PC-3 (cell line): ENCODE measurements around the gene TMEM45A. TPM values are rescaled to one million over a fixed set of nuclear protein-coding genes. Genes with fewer than 3 reads are reported as not detected.

Experiments used
- ATAC-seq: fragments of 200-7000 bp; cut with Tn5 transposase; 2 replicates; pipeline ENCODE4 v1.9.1; 2020; ENCODE audit warnings: mild to moderate bottlenecking, moderate library complexity
- BruUV-seq: library from RNA; stranded (reverse); fragments of 400-500 nt; replicated peaks from 2 replicates; lab custom pipeline; 2021; lab: Mats Ljungman, UMichigan
- CTCF ChIA-PET: fragments of 300-600 bp; sonication (Branson Sonifier 250); formaldehyde crosslinking; loops from one replicate; lab custom pipeline; 2022; ENCODE audit warnings: antibody characterized with exemption; lab: Charles Lee
- POLR2A ChIA-PET: fragments of 300-600 bp; sonication (Branson Sonifier 250); formaldehyde crosslinking; loops from one replicate; lab custom pipeline; 2022; ENCODE audit warnings: antibody characterized with exemption; ENCODE audit not compliant: unreplicated experiment; lab: Charles Lee
- DNase-seq: peaks from one replicate; pipeline ENCODE4 v3.0.0-alpha.2; 2015
- H2AFZ ChIP-seq: fragments of 300-600 bp; sonication (generic); 2 replicates; pipeline ENCODE4 v1.6.0; 2016; ENCODE audit warnings: antibody characterized with exemption, low read length
- H3F3A ChIP-seq: fragments of 300-600 bp; sonication (generic); one replicate; pipeline ENCODE4 v1.6.0; 2017; ENCODE audit warnings: antibody characterized with exemption, low read length, control low read depth, mild to moderate bottlenecking; ENCODE audit not compliant: unreplicated experiment
- H3K27ac ChIP-seq: fragments of 300-600 bp; sonication (generic); 2 replicates; pipeline ENCODE4 v1.5.1; 2016; ENCODE audit warnings: mild to moderate bottlenecking, low read length
- H3K27me3 ChIP-seq: fragments of 300-600 bp; sonication (generic); 2 replicates; pipeline ENCODE4 v1.6.1; 2016; ENCODE audit warnings: low read length, mixed read lengths
- H3K36me3 ChIP-seq: fragments of 300-600 bp; sonication (generic); 2 replicates; pipeline ENCODE4 v1.6.1; 2016; ENCODE audit warnings: low read depth, mixed run types, low read length, mixed read lengths
- H3K4me1 ChIP-seq: fragments of 300-600 bp; sonication (generic); 2 replicates; pipeline ENCODE4 v1.5.1; 2016; ENCODE audit warnings: low read length; ENCODE audit not compliant: insufficient read depth
- H3K4me2 ChIP-seq: fragments of 300-600 bp; sonication (generic); 2 replicates; pipeline ENCODE4 v1.6.0; 2016; ENCODE audit warnings: low read length
- H3K4me3 ChIP-seq: fragments of 300-600 bp; sonication (generic); 2 replicates; pipeline ENCODE4 v1.5.1; 2016; ENCODE audit warnings: mild to moderate bottlenecking, low read length, mixed read lengths
- H3K79me2 ChIP-seq: fragments of 300-600 bp; sonication (generic); 2 replicates; pipeline ENCODE4 v1.6.1; 2017; ENCODE audit warnings: low read length, mixed read lengths
- H3K9ac ChIP-seq: fragments of 300-600 bp; sonication (generic); 2 replicates; pipeline ENCODE4 v1.6.0; 2016; ENCODE audit warnings: mild to moderate bottlenecking, low read length
- H3K9me2 ChIP-seq: fragments of 300-600 bp; sonication (generic); replicated peaks from 2 replicates; pipeline ENCODE4 v1.6.1; 2016; ENCODE audit warnings: mixed run types, low read length, mixed read lengths
- H3K9me3 ChIP-seq: fragments of 300-600 bp; sonication (generic); 2 replicates; pipeline ENCODE4 v1.6.1; 2016; ENCODE audit warnings: low read length, mixed read lengths
- H4K20me1 ChIP-seq: fragments of 300-600 bp; sonication (generic); 2 replicates; pipeline ENCODE4 v1.6.1; 2016; ENCODE audit warnings: low read length, mixed read lengths
- CTCF ChIP-seq: fragments of 300-600 bp; sonication (generic); conservative IDR thresholded peaks from 2 replicates; pipeline ENCODE4 v1.5.1; 2017; ENCODE audit warnings: antibody characterized with exemption, low read depth, mild to moderate bottlenecking, low read length
- EZH2 ChIP-seq: fragments of 300-600 bp; sonication (generic); IDR thresholded peaks from one replicate; pipeline ENCODE4 v1.6.1; 2017; ENCODE audit warnings: antibody characterized with exemption, mild to moderate bottlenecking, low read length; ENCODE audit not compliant: unreplicated experiment
- EZH2phosphoT487 ChIP-seq: fragments of 300-600 bp; sonication (generic); IDR thresholded peaks from 2 replicates; pipeline ENCODE4 v1.6.1; 2018; ENCODE audit warnings: mild to moderate bottlenecking, antibody characterized with exemption, low read length, borderline replicate concordance
- intact Hi-C: fragments of 100-400 bp; cut with micrococcal nuclease; formaldehyde crosslinking; loops from 2 replicates; pipeline ENCODE4 v1.9.0; 2023
- total RNA-seq: library from RNA; depleted of rRNA; stranded (reverse); fragments of >200 nt; gene quantifications from 2 replicates; pipeline ENCODE4 v1.2.3, GENCODE V29; 2014

Gene TMEM45A
- total RNA-seq, 1 experiment from 2014 or later, result 7.6 TPM

- no peak overlapping the region for H3K9ac ChIP-seq
- POLR2A ChIA-PET, result no interaction called here
- H3K9me3 ChIP-seq, result no peaks in the 10 kb centered on the region
- no peaks in the 10 kb centered on the region for H3K9me2 ChIP-seq
- H3K36me3 ChIP-seq, result no peaks in the 10 kb centered on the region
- no peaks in the 10 kb centered on the region for H3K79me2 ChIP-seq
- no peaks in the 10 kb centered on the region for H3F3A ChIP-seq
- BruUV-seq, result no TSS peak
- ATAC-seq (no peak), DNase-seq (no peak)
- H3K4me2 ChIP-seq, result no peak overlapping the region
- H3K4me1 ChIP-seq, result no peaks in the 10 kb centered on the region
- TF ChIP-seq CTCF (no peak), EZH2 (no peak), EZH2phosphoT487 (no peak)
- CTCF ChIA-PET, result no interaction called here
- no peak overlapping the region for H3K27ac ChIP-seq
- no peak overlapping the region for H2AFZ ChIP-seq
- H3K27me3 ChIP-seq, result no peaks in the 10 kb centered on the region
- intact Hi-C loops, result no loop called here
- H4K20me1 ChIP-seq, result no peaks in the 10 kb centered on the region
- no peak overlapping the region for H3K4me3 ChIP-seq
Measured at GRCh38 chr3:100518983-100519382, 26.6 kb downstream of the TMEM45A start.

DNA sequence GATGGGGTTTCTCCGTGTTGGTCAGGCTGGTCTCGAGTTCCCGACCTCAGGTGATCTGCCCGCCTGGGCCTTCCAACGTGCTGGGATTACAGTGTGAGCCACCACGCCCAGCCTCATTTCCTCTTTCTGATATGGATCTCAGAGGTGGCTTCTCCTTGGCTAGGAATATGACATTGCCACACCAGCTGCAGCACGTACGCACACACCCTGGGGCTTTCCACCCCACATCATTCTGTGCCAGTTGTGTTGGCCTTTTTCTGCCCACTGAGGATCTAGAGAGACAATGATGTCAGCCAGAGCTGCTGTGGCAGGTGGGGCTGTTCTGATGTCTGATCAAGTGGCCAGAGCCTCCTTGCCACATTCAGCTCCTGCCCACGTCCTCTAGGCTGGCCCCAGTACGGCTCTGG, 29.0 kb downstream of the TMEM45A start:
- TF ChIP-seq EZH2 (no peak), CTCF (no peak), EZH2phosphoT487 (no peak)
- H3K4me1 ChIP-seq, result peaks cover 10% of the 10 kb centered on the region
- H2AFZ ChIP-seq, result no peak overlapping the region
- H3K9me2 ChIP-seq, result no peaks in the 10 kb centered on the region
- no TSS peak for BruUV-seq
- ChIA-PET POLR2A (no interaction called here), CTCF (no interaction called here)
- H3K27me3 ChIP-seq, result no peaks in the 10 kb centered on the region
- ATAC-seq, result no peak
- H3K27ac ChIP-seq, result no peak overlapping the region
- no peaks in the 10 kb centered on the region for H3K9me3 ChIP-seq
- H3K79me2 ChIP-seq, result no peaks in the 10 kb centered on the region
- H3F3A ChIP-seq, result no peaks in the 10 kb centered on the region
- intact Hi-C loops, result no loop called here
- H3K36me3 ChIP-seq, result no peaks in the 10 kb centered on the region
- no peak for DNase-seq
- H3K4me3 ChIP-seq, result no peak overlapping the region
- no peaks in the 10 kb centered on the region for H4K20me1 ChIP-seq
- no peak overlapping the region for H3K9ac ChIP-seq
- H3K4me2 ChIP-seq, result no peak overlapping the region

GRCh38 chr3:100522125-100522524, 29.7 kb downstream of the TMEM45A start:
- H3K27me3 ChIP-seq, result no peaks in the 10 kb centered on the region
- H3F3A ChIP-seq, result no peaks in the 10 kb centered on the region
- H3K9me3 ChIP-seq, result no peaks in the 10 kb centered on the region
- no peaks in the 10 kb centered on the region for H3K36me3 ChIP-seq
- H3K4me1 ChIP-seq, result peaks cover 13% of the 10 kb centered on the region
- H2AFZ ChIP-seq, result no peak overlapping the region
- H3K79me2 ChIP-seq, result no peaks in the 10 kb centered on the region
- H3K9me2 ChIP-seq, result no peaks in the 10 kb centered on the region
- no peak for DNase-seq
- H4K20me1 ChIP-seq, result no peaks in the 10 kb centered on the region
- POLR2A ChIA-PET, result no interaction called here
- intact Hi-C loops, result no loop called here
- no peak for TF ChIP-seq EZH2phosphoT487
- no peak for TF ChIP-seq EZH2
- no peak for TF ChIP-seq CTCF
- no peak overlapping the region for H3K9ac ChIP-seq
- BruUV-seq, result no TSS peak
- H3K27ac ChIP-seq, result no peak overlapping the region
- CTCF ChIA-PET, result no interaction called here
- H3K4me2 ChIP-seq, result no peak overlapping the region
- no peak for ATAC-seq
- no peak overlapping the region for H3K4me3 ChIP-seq
